GM12892 (cell line): ENCODE data around the gene EVI5L.

Experiments used
- POLR2A ChIP-seq: IDR thresholded peaks from 2 replicates; pipeline ENCODE4 v1.6.1; 2011; ENCODE audit warnings: low read depth, low read length, control low read depth
- POLR2AphosphoS5 ChIP-seq: IDR thresholded peaks from 2 replicates; pipeline ENCODE4 v1.6.1; 2011; ENCODE audit warnings: low read depth, low read length, control low read depth

GRCh38 chr19:7844405-7844804 is 14.4 kb downstream of the EVI5L start:
- no peak for TF ChIP-seq POLR2A
- TF ChIP-seq POLR2AphosphoS5, result no peak
